ENCODE measurements around the gene MAP4K3.
"Not testable (repeated sequence)": the region's sequence is repeated elsewhere in the genome, so short reads cannot be mapped to it uniquely, and the experiment has no call there.

MAP4K3 gene

GRCh38 chr2:39409697-39410389 is 27.2 kb downstream of the MAP4K3 start:
- FAIRE-seq: peak; percentile 40

GRCh38 chr2:39408351-39409136 is 28.5 kb downstream of the MAP4K3 start:
- DNase-seq (ENCODE audit: low spot score): peak; percentile 50
- FAIRE-seq: peak; percentile 65

More at GRCh38 chr2:39409697-39410389, 27.2 kb downstream of the MAP4K3 start:
- no peak for DNase-seq (ENCODE audit: low spot score)

- no peak for FAIRE-seq
- no peak for DNase-seq (ENCODE audit: low spot score)
Observed at GRCh38 chr2:39407516-39408296, 29.4 kb downstream of the MAP4K3 start.

- DNase-seq (ENCODE audit: low spot score) (no peak), FAIRE-seq (no peak)
Observed at GRCh38 chr2:39405364-39405763, 31.7 kb downstream of the MAP4K3 start.

- FAIRE-seq (no peak), DNase-seq (ENCODE audit: low spot score) (no peak)
Observed at GRCh38 chr2:39403311-39403710, 33.8 kb downstream of the MAP4K3 start.

- DNase-seq (ENCODE audit: low spot score) (no peak), FAIRE-seq (no peak)
Observed at GRCh38 chr2:39401319-39401718, 35.8 kb downstream of the MAP4K3 start.

- no peak for FAIRE-seq
- DNase-seq (ENCODE audit: low spot score): no peak
Observed at GRCh38 chr2:39399570-39399969, 37.5 kb downstream of the MAP4K3 start.

- DNase-seq (ENCODE audit: low spot score): no peak
- no peak for FAIRE-seq
Observed at GRCh38 chr2:39395313-39395712, 41.8 kb downstream of the MAP4K3 start.

- FAIRE-seq: no peak
- no peak for DNase-seq (ENCODE audit: low spot score)
Observed at GRCh38 chr2:39394516-39394961, 42.5 kb downstream of the MAP4K3 start.

GRCh38 chr2:39392672-39393071 is 44.4 kb downstream of the MAP4K3 start:
- no peak for DNase-seq (ENCODE audit: low spot score)
- FAIRE-seq: no peak

GRCh38 chr2:39390216-39390615 is 46.9 kb downstream of the MAP4K3 start:
- FAIRE-seq (no peak), DNase-seq (ENCODE audit: low spot score) (no peak)

- FAIRE-seq (no peak), DNase-seq (ENCODE audit: low spot score) (no peak)
Observed at GRCh38 chr2:39386064-39386463, 51.0 kb downstream of the MAP4K3 start.

GRCh38 chr2:39385172-39385571 is 51.9 kb downstream of the MAP4K3 start:
- no peak for DNase-seq (ENCODE audit: low spot score)
- FAIRE-seq: no peak

- FAIRE-seq; DNase-seq (ENCODE audit: low spot score): not testable (repeated sequence)
Observed at GRCh38 chr2:39384071-39384470, 53.0 kb downstream of the MAP4K3 start.

- FAIRE-seq (no peak), DNase-seq (ENCODE audit: low spot score) (no peak)
Observed at GRCh38 chr2:39383146-39383545, 53.9 kb downstream of the MAP4K3 start.

- no peak for FAIRE-seq
- DNase-seq (ENCODE audit: low spot score): no peak
Observed at GRCh38 chr2:39381653-39382052, 55.4 kb downstream of the MAP4K3 start.

- FAIRE-seq: no peak
- DNase-seq (ENCODE audit: low spot score): no peak
Observed at GRCh38 chr2:39380525-39381150, 56.4 kb downstream of the MAP4K3 start.

- peak; percentile 78 for FAIRE-seq
Observed at GRCh38 chr2:39379643-39380524, 57.2 kb downstream of the MAP4K3 start.

GRCh38 chr2:39378968-39379367 is 58.1 kb downstream of the MAP4K3 start:
- FAIRE-seq (peak; percentile 11), DNase-seq (ENCODE audit: low spot score) (no peak)

More at GRCh38 chr2:39379643-39380524, 57.2 kb downstream of the MAP4K3 start:
- DNase-seq (ENCODE audit: low spot score): peak; percentile 52

- FAIRE-seq (no peak), DNase-seq (ENCODE audit: low spot score) (no peak)
Observed at GRCh38 chr2:39377226-39377939, 59.7 kb downstream of the MAP4K3 start.
